Measurements from ENCODE around the gene SLITRK5.

SLITRK5 gene
- total RNA-seq: 0.94 reads per million

GRCh38 chr13:87671031-87671752 lies at the start of gene SLITRK5:
Gene SLITRK5, plus strand, starts transcription at chr13:87671371. Its CDS starts 4,018 bp downstream, at chr13:87675389.
- no peak for DNase-seq

GRCh38 chr13:87622971-87623370 lies 48.2 kb upstream of the SLITRK5 start:
- DNase-seq: no peak

- DNase-seq: no peak
Observed at GRCh38 chr13:87656306-87656705, 14.9 kb upstream of the SLITRK5 start.

- no peak for DNase-seq
Observed at GRCh38 chr13:87661471-87661870, 9.7 kb upstream of the SLITRK5 start.

- no peak for DNase-seq
Observed at GRCh38 chr13:87666831-87667230, 4.3 kb upstream of the SLITRK5 start.

- no peak for DNase-seq
Observed at GRCh38 chr13:87667686-87668085, 3.5 kb upstream of the SLITRK5 start.

GRCh38 chr13:87669379-87669978 lies 1.7 kb upstream of the SLITRK5 start:
- DNase-seq: no peak

- DNase-seq: no peak
Observed at GRCh38 chr13:87671753-87672605, 808 bp downstream of the SLITRK5 start.

- no peak for DNase-seq
Observed at GRCh38 chr13:87674247-87674738, 3.1 kb downstream of the SLITRK5 start.

- no peak for DNase-seq
Observed at GRCh38 chr13:87675851-87676250, 4.7 kb downstream of the SLITRK5 start.

- DNase-seq: no peak
Observed at GRCh38 chr13:87676254-87677042, 5.3 kb downstream of the SLITRK5 start.

- DNase-seq: no peak
Observed at GRCh38 chr13:87677043-87677495, 5.9 kb downstream of the SLITRK5 start.

GRCh38 chr13:87677496-87678371 lies 6.6 kb downstream of the SLITRK5 start:
- DNase-seq: no peak

- DNase-seq: no peak
Observed at GRCh38 chr13:87678372-87678752, 7.2 kb downstream of the SLITRK5 start.

- DNase-seq: no peak
Observed at GRCh38 chr13:87680298-87680697, 9.1 kb downstream of the SLITRK5 start.

- DNase-seq: no peak
Observed at GRCh38 chr13:87684850-87685742, 13.9 kb downstream of the SLITRK5 start.

- DNase-seq: no peak
Observed at GRCh38 chr13:87696458-87696857, 25.3 kb downstream of the SLITRK5 start.

- DNase-seq: no peak
Observed at GRCh38 chr13:87698268-87698667, 27.1 kb downstream of the SLITRK5 start.

- DNase-seq: no peak
Observed at GRCh38 chr13:87709947-87710346, 38.8 kb downstream of the SLITRK5 start.

GRCh38 chr13:87712012-87712411 lies 40.8 kb downstream of the SLITRK5 start:
- DNase-seq: no peak

Measured in effector CD4-positive, alpha-beta T cell (primary cell).